Measurements from ENCODE around the gene LRRC1. TPM values are rescaled to one million over a fixed set of nuclear protein-coding genes. Genes with fewer than 3 reads are reported as not detected.

The LRRC1 gene
- total RNA-seq, 1 experiment from 2014 or later = 10.3 TPM

- Histone ChIP-seq H3T11ph (ENCODE audit: low read length) (no peak overlapping the region), H4K91ac (ENCODE audit: insufficient read length, low read depth, low read length) (no peak overlapping the region), H4K8ac (replicated peaks; ENCODE audit: insufficient read length, low read depth, low read length) (no peak overlapping the region), H2AK5ac (ENCODE audit: insufficient read length, low read length) (no peak overlapping the region), H3K27ac (ENCODE audit: insufficient read length, low read depth, low read length) (no peak overlapping the region), H3K79me2 (ENCODE audit: insufficient read depth, low read length) (no peaks in the 10 kb centered on the region), H2BK5ac (ENCODE audit: insufficient read length, low read length) (no peak overlapping the region), H2BK15ac (ENCODE audit: low read depth, low read length) (no peak overlapping the region), H3K23me2 (ENCODE audit: insufficient read length, low read depth, low read length, poor library complexity, severe bottlenecking) (no peaks in the 10 kb centered on the region), H4K5ac (ENCODE audit: insufficient read length, low read depth, low read length) (no peak overlapping the region), H3K14ac (ENCODE audit: insufficient read depth, low read length) (no peak overlapping the region), H4K20me1 (ENCODE audit: control insufficient read depth, insufficient read depth, insufficient read length) (no peaks in the 10 kb centered on the region), H2BK120ac (ENCODE audit: low read depth, low read length, poor library complexity, severe bottlenecking) (no peak overlapping the region), H3K9ac (ENCODE audit: extremely low read depth, insufficient read length, low read length) (no peak overlapping the region), H3K79me1 (ENCODE audit: insufficient read depth, low read depth, low read length, poor library complexity, severe bottlenecking) (peaks cover 2% of the 10 kb centered on the region), H3K9me3 (ENCODE audit: control insufficient read depth, low read depth, low read length) (no peaks in the 10 kb centered on the region), H2BK20ac (ENCODE audit: low read depth, low read length, poor library complexity, severe bottlenecking) (no peak overlapping the region), H2AFZ (ENCODE audit: low read length) (no peak overlapping the region), H3K4me2 (ENCODE audit: insufficient read depth, insufficient read length, low read length) (no peak overlapping the region), H3K23ac (ENCODE audit: insufficient read length, low read depth, low read length) (no peak overlapping the region), H2BK12ac (ENCODE audit: insufficient read length, low read depth, low read length) (no peak overlapping the region), H3K18ac (ENCODE audit: insufficient read length, low read depth, low read length) (no peak overlapping the region), H3K4me1 (ENCODE audit: insufficient read depth, low read length) (peaks cover 3% of the 10 kb centered on the region; the same call in 1 of the 2 replicates), H3K27me3 (ENCODE audit: insufficient read depth, low read length) (no peaks in the 10 kb centered on the region), H3K4ac (ENCODE audit: low read depth, low read length) (no peak overlapping the region), H3K56ac (ENCODE audit: insufficient read length, low read depth, low read length) (no peak overlapping the region)
- no CpG with 5 or more reads among the region's 2 CpGs for WGBS (ENCODE audit: extremely low coverage, insufficient read length, low lambda C conversion rate)
- no peak for DNase-seq
- Mint-ChIP-seq H3K36me3 (ENCODE audit: insufficient read depth in 1 of 3, low read depth in 3 of 3) (peaks cover 0 to 5% (median 5%) of the 10 kb centered on the region in 3 experiments; a peak in 4 of 7 replicates), H3K4me3 (no peak overlapping the region), H3K9me3 (peaks cover 2 to 3% of the 10 kb centered on the region in 2 experiments; a peak in 1 of 5 replicates), H3K27ac (no peak overlapping the region), H3K27me3 (ENCODE audit: low read depth) (no peaks in the 10 kb centered on the region), H3K4me1 (peaks cover 5 to 7% of the 10 kb centered on the region in 2 experiments; a peak in 2 of 4 replicates)
- TF ChIP-seq CTCF (conservative IDR thresholded peaks at IDR 0.05) = no peak
Measured at GRCh38 chr6:53850527-53850926, 55.7 kb downstream of the LRRC1 start.

Data from H9 (cell line).